ENCODE data around the gene PDGFB. TPM values are rescaled to one million over a fixed set of nuclear protein-coding genes. Genes with fewer than 3 reads are reported as not detected.
A peak's percentile ranks its signal among the peaks of the same experiment; 100 is the strongest.

PDGFB gene
- polyA plus RNA-seq, 1 donor from 2014 or later: 0.24 TPM

DNA sequence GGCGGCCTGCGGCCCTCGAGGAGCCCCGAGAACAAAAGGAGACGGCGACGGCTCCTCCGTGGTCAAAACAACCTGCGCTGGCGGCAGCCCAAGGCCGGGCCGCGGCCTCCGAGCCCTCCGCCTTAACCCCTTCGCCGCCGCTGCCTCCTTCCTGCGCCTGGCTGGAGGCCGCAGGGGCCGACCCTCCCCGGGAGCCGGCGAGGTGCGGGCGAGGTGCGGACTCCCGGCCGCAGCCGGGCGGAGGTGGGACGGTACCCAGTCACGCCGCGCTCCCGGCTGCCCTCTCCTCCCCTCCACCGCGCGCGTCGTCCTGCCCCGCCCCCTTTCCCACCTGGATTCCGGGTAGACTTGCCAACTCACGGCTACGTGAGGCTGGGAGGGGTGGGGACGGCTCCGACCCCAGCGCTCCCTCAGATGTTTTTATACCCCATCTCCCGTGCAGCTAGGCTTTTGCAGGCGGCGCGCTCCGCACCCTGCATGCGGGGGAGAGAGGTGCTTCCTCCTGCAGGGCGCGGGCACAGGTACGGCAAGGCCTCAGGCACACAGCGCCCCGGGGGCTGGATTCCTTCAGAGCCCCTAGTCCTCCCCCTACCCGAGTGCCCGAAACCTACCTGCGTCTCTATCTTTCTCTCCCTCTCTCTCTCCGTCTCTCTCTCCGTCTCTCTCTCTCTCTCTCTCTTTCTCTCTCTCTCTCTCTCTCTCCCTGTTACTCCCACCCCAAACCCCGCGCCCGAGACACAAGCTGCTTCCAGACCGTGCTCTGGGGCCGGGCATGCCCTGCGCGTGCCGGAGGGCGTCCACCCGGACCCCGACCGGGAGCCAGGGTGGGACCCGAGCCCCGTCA is 2.0 kb downstream of the PDGFB start:
- no peak overlapping the region for H3K27ac Mint-ChIP-seq
- H3K36me3 Mint-ChIP-seq: no peaks in the 10 kb centered on the region
- H3K4me3 Mint-ChIP-seq: peak overlapping the region in 3 of 4 donors; percentile 78 to 87 (median 86)
- peaks cover 0 to 5% (median 0%) of the 10 kb centered on the region in 3 donors for H3K9me3 Mint-ChIP-seq
- peaks cover 60% of the 10 kb centered on the region for H3K27me3 Mint-ChIP-seq
- H3K4me1 Mint-ChIP-seq: peaks cover 13 to 17% (median 15%) of the 10 kb centered on the region in 3 donors

DNA sequence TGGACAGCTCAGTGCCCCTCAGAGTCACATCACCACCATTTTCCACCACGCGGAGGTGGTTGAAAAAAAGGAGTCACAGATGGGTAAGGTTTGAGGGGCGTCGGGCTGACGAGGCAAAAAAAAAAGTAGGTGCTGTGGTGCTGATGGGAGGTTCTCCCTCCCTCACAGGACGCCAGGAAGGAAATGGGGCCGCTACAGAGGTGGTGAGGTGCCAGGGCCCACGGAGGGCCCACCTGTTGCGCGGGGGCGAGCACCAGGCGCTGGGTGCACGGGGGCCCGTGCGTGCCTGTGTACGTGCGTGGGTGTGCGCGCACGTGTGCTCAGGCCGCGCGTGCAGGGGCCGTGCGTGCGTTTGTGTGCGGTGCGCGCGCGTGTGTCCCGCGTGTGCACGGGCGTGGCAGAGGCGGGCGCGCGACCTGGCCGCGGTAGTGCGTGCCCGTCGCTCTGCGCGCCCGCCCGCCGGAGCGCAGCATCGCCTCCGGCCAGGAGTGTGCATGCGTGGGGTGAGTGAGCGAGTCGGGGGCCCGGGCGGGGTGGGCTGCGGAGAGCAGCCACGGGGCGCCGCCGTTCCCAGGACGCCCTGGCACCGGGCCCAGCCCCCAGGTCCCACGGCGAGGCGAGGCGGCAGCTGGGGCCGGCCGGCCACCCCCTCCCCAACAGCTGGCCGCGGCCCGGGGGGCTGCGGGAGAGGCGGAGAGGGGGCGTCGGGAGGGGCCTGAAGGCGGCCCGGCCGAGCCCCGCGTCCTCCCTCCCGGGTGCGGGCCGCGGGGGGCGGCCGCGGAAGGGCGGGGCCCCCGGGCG is 2.8 kb downstream of the PDGFB start:
- H3K27ac Mint-ChIP-seq: peak overlapping the region in 2 of 3 donors; percentile 39 to 92
- peak overlapping the region; percentile 62 to 94 (median 88) for H3K4me3 Mint-ChIP-seq
- no peaks in the 10 kb centered on the region for H3K36me3 Mint-ChIP-seq
- peaks cover 61% of the 10 kb centered on the region for H3K27me3 Mint-ChIP-seq
- peaks cover 14 to 18% (median 17%) of the 10 kb centered on the region in 3 donors for H3K4me1 Mint-ChIP-seq
- H3K9me3 Mint-ChIP-seq: peaks cover 0 to 5% (median 0%) of the 10 kb centered on the region in 3 donors

DNA sequence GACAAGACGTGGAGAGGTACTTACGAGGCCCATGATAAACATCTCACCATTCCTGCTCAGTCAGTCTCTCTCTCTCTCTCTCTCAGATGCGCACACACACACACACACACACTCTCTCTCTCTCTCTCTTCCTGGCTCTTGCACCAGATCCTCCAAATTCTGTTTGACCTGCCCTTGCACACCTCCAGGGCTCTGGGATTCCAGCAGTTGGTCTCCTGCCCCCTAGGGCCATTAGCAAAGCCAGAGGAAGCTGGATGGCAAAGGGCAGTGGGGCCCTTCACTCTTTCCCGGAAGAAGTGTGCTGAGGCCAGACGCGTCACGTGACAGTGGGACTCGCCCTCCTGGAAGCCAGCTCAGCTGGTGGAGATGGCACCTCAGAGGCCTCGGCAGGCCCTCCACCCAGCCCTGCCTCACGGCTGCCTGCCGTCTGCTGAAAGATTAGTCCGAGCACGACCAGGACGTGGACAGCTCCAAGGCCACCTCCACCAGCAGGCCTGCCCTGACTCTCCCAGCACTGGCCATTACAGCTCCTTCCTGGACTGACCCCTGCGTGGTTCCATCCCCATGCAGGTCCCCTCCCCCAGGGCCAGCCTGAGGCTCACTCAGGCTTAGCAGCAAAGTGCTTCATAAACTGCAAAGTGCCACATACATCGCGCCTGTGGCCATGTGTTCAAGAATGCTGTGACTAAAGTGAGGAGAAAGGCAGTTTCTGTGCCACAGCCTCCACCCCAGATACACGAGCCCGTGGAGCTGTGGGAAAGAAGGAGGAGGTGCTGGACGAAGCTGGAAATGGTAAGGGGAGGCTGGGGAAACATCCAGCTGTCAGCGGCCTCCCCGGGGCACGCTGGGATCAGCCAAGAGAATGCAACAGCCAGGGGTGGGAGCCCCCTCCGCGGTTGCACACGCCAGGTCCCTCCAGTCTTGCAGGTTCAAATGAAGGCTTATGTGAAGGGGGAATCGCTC is 3.7 kb downstream of the PDGFB start:
- Mint-ChIP-seq H3K36me3 (no peaks in the 10 kb centered on the region), H3K4me3 (peak overlapping the region; percentile 62 to 94 (median 88)), H3K27me3 (peaks cover 61% of the 10 kb centered on the region), H3K4me1 (peaks cover 21 to 25% (median 25%) of the 10 kb centered on the region in 3 donors), H3K27ac (peak overlapping the region in 1 of 3 donors; percentile 92), H3K9me3 (peaks cover 0 to 7% (median 0%) of the 10 kb centered on the region in 3 donors)

- Mint-ChIP-seq H3K36me3 (no peaks in the 10 kb centered on the region), H3K4me3 (peak overlapping the region in 2 of 4 donors; percentile 8 to 18), H3K4me1 (peaks cover 25 to 29% (median 28%) of the 10 kb centered on the region in 3 donors), H3K27ac (peak overlapping the region in 1 of 3 donors; percentile 14), H3K9me3 (peaks cover 0 to 7% (median 0%) of the 10 kb centered on the region in 3 donors), H3K27me3 (peaks cover 61% of the 10 kb centered on the region)
Measured at GRCh38 chr22:39239561-39240423, 5.0 kb downstream of the PDGFB start.

DNA sequence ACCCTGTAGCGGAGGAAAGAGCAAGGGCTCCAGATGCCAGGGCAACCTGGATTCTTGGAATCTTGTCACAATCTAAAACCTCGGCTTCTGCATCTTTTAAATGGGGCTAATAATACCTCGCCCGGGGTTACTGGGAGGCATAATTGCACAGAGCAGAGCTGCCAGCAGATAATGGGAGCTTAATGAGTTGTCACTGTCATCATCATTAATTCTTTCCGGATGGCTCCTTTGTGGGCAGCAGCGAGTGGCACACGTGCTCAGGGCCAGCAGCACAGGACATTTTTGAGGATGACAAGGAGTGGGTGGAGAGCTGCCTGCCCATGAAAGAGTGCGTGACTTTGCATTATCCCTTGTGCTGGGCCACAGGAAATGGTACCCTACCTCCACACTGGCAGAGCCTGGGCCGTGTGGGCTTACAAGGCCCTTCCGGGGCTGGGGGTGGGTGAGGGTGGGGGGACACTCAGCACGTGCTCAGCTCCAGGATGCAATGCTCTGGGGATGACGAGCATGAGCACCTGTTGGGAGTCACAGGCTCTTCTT is 5.7 kb downstream of the PDGFB start:
- Mint-ChIP-seq H3K27ac (peak overlapping the region in 1 of 3 donors; percentile 59), H3K4me1 (peaks cover 27 to 33% (median 31%) of the 10 kb centered on the region in 3 donors), H3K9me3 (peaks cover 0 to 7% (median 0%) of the 10 kb centered on the region in 3 donors), H3K27me3 (peaks cover 65% of the 10 kb centered on the region), H3K4me3 (no peak overlapping the region), H3K36me3 (no peaks in the 10 kb centered on the region)

DNA sequence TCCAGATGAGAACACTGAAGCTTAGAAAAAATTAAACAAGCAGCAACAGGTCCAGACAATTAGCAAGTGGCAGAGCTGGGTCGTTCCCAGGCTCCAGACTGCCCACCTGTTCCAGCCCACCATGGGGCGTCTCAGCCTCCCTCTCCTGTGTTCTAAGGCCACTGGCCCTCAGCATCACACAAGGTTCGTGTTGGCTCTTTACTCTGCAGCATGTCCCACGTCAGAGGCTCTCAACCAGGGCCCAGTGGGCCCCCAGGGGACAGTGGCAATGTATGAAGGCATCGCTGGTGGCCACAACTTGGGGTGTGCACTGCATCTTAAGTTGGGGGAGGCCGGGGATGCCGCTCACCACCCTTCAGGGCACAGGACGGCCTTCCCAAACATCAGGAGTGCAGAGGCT is 6.2 kb downstream of the PDGFB start:
- Mint-ChIP-seq H3K4me1 (peaks cover 25 to 33% (median 31%) of the 10 kb centered on the region in 3 donors), H3K4me3 (no peak overlapping the region), H3K27ac (peak overlapping the region in 1 of 3 donors; percentile 59), H3K36me3 (no peaks in the 10 kb centered on the region), H3K9me3 (peaks cover 0 to 7% (median 0%) of the 10 kb centered on the region in 3 donors), H3K27me3 (peaks cover 66% of the 10 kb centered on the region)

- Mint-ChIP-seq H3K27ac (peak overlapping the region in 1 of 3 donors; percentile 62), H3K4me3 (no peak overlapping the region), H3K27me3 (peaks cover 70% of the 10 kb centered on the region)
Measured at GRCh38 chr22:39238101-39238466, 6.7 kb downstream of the PDGFB start.

GRCh38 chr22:39237318-39238100 is 7.3 kb downstream of the PDGFB start:
- Mint-ChIP-seq H3K27ac (peak overlapping the region in 1 of 3 donors; percentile 62), H3K27me3 (peaks cover 72% of the 10 kb centered on the region), H3K4me3 (peak overlapping the region in 1 of 4 donors; percentile 5)

More at GRCh38 chr22:39238101-39238466, 6.7 kb downstream of the PDGFB start:
- peaks cover 24 to 33% (median 31%) of the 10 kb centered on the region in 3 donors for H3K4me1 Mint-ChIP-seq
- no peaks in the 10 kb centered on the region for H3K36me3 Mint-ChIP-seq
- H3K9me3 Mint-ChIP-seq: peaks cover 0 to 7% (median 0%) of the 10 kb centered on the region in 3 donors

GRCh38 chr22:39236321-39237317 is 8.2 kb downstream of the PDGFB start:
- H3K27ac Mint-ChIP-seq: peak overlapping the region; percentile 50 to 93 (median 76)
- peak overlapping the region in 3 of 4 donors; percentile 27 to 89 (median 82) for H3K4me3 Mint-ChIP-seq
- H3K4me1 Mint-ChIP-seq: peaks cover 19 to 31% (median 25%) of the 10 kb centered on the region in 3 donors
- no peaks in the 10 kb centered on the region for H3K36me3 Mint-ChIP-seq
- peaks cover 0 to 6% (median 0%) of the 10 kb centered on the region in 3 donors for H3K9me3 Mint-ChIP-seq
- H3K27me3 Mint-ChIP-seq: peaks cover 76% of the 10 kb centered on the region

More at GRCh38 chr22:39237318-39238100, 7.3 kb downstream of the PDGFB start:
- no peaks in the 10 kb centered on the region for H3K36me3 Mint-ChIP-seq
- peaks cover 21 to 33% (median 28%) of the 10 kb centered on the region in 3 donors for H3K4me1 Mint-ChIP-seq
- H3K9me3 Mint-ChIP-seq: peaks cover 0 to 7% (median 0%) of the 10 kb centered on the region in 3 donors

- Mint-ChIP-seq H3K36me3 (no peaks in the 10 kb centered on the region), H3K4me3 (peak overlapping the region in 2 of 4 donors; percentile 72 to 79), H3K4me1 (peaks cover 20 to 26% (median 22%) of the 10 kb centered on the region in 3 donors), H3K9me3 (peaks cover 0 to 3% (median 0%) of the 10 kb centered on the region in 3 donors), H3K27ac (no peak overlapping the region), H3K27me3 (peaks cover 74% of the 10 kb centered on the region)
Measured at GRCh38 chr22:39234867-39235687, 9.7 kb downstream of the PDGFB start.

DNA sequence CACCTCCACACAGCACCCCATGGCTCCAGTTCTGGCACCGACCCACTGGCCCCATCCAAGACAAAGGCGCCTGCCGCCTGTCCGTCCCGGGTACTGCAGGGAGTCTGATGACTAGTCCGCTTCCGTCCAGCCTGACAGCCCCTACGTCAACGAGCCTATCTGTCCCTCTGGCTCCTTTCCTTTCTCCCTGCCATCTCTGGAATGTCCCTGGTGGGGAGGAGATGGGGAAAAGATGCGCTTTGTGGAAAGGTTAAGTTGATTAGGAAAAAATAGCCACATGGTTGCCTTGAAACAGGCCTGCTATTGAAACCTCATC is 10.4 kb downstream of the PDGFB start:
- Mint-ChIP-seq H3K27me3 (peaks cover 78% of the 10 kb centered on the region), H3K4me3 (peak overlapping the region in 1 of 4 donors; percentile 33), H3K4me1 (peaks cover 20 to 26% (median 22%) of the 10 kb centered on the region in 3 donors), H3K36me3 (no peaks in the 10 kb centered on the region), H3K27ac (no peak overlapping the region), H3K9me3 (peaks cover 0 to 3% (median 0%) of the 10 kb centered on the region in 3 donors)

Data from IgD-negative memory B cell (primary cell).